Peyer's patch (tissue), 4 donors: Measurements from ENCODE around the gene GPR26. TPM values are rescaled to one million over a fixed set of nuclear protein-coding genes. Genes with fewer than 3 reads are reported as not detected.
"Not testable (repeated sequence)": the region's sequence is repeated elsewhere in the genome, so short reads cannot be mapped to it uniquely, and the experiment has no call there.

Experiments
- DNase-seq, 3 donors: peaks; one replicate each; pipeline ENCODE4 v3.0.0-alpha.2; 2017 to 2019
- H3K27ac ChIP-seq, 4 donors: fragments of 200-600 bp; sonication (generic); one replicate each; pipeline ENCODE4 v1.5.1; 2016 to 2019
- H3K27me3 ChIP-seq, 2 donors: fragments of 200-600 bp; sonication (generic); one replicate each; pipeline ENCODE4 v1.5.1; 2019
- H3K36me3 ChIP-seq, 3 donors: fragments of 200-600 bp; sonication (generic); one replicate each; pipeline ENCODE4 v1.5.1; 2016 to 2019
- H3K4me1 ChIP-seq, 4 donors: fragments of 200-600 bp; sonication (generic); one replicate each; pipeline ENCODE4 v1.5.1; 2016 to 2019
- H3K4me3 ChIP-seq, 4 donors: fragments of 200-600 bp; sonication (generic); 1 replicate in 3 of 4; 2 replicates in 1 of 4; pipeline ENCODE4 v1.5.1; 2016 to 2019; ENCODE audit warnings: mild to moderate bottlenecking in 1 of 4
- H3K9me3 ChIP-seq, 4 donors: fragments of 200-600 bp; sonication (generic); one replicate each; pipeline ENCODE4 v1.5.1; 2016 to 2019; ENCODE audit warnings: mild to moderate bottlenecking in 1 of 4
- POLR2A ChIP-seq, 2 donors: fragments of 450-650 bp; IDR thresholded peaks; one replicate each; pipeline ENCODE4 v1.5.1; 2017; ENCODE audit warnings: antibody characterized with exemption in 2 of 2, mild to moderate bottlenecking in 2 of 2, moderate library complexity in 2 of 2
- total RNA-seq, 4 donors: library from RNA; depleted of rRNA; stranded (reverse); fragments of >200 nt; gene quantifications; one replicate each; pipeline ENCODE4 v1.1.0, GENCODE V29; 2016
- TF ChIP-seq, protein P1 (sequence below), 6 experiments: fragments of 450-650 bp in 4 of 6; fragments of 200-600 bp in 2 of 6; sonication (generic) in 1 of 6; IDR thresholded peaks; one replicate each; pipeline ENCODE4 v1.5.1; 2017 to 2019; ENCODE audit warnings: antibody characterized with exemption in 6 of 6, mild to moderate bottlenecking in 3 of 6, moderate library complexity in 1 of 6

The GPR26 gene
- total RNA-seq, 4 donors from 2014 or later = not detected

DNA sequence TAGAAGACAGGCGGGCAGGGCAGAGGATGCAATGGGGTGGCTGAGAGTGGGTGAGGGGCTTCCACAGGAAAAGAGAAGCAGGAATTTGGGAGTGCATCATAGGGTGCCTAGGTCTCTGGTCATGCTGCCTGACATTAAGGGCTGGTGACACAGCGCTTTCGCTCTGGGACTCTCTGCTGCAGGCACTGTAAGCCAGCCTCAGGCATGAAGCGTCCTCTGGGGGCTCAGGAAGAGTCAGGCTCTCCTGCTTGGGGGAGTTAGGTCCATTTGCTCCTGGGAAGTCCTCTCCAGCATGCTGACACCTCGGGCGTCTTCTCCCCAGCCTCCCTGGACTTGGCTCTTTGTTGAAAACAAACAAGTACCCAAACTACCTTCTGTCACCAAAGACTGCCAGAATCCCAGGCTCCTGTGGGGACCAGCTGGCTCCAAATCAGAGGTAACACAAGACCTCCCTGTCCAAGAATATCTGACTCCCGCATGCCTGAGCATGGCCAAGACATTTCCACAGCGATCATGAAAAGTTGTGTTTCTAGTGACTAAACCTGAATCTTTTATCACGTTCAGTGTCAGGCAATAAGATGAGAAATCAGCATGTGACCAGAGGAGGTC lies 55.4 kb downstream of the GPR26 start:
- no peak for DNase-seq
- TF ChIP-seq, protein P1, sequence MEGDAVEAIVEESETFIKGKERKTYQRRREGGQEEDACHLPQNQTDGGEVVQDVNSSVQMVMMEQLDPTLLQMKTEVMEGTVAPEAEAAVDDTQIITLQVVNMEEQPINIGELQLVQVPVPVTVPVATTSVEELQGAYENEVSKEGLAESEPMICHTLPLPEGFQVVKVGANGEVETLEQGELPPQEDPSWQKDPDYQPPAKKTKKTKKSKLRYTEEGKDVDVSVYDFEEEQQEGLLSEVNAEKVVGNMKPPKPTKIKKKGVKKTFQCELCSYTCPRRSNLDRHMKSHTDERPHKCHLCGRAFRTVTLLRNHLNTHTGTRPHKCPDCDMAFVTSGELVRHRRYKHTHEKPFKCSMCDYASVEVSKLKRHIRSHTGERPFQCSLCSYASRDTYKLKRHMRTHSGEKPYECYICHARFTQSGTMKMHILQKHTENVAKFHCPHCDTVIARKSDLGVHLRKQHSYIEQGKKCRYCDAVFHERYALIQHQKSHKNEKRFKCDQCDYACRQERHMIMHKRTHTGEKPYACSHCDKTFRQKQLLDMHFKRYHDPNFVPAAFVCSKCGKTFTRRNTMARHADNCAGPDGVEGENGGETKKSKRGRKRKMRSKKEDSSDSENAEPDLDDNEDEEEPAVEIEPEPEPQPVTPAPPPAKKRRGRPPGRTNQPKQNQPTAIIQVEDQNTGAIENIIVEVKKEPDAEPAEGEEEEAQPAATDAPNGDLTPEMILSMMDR (IDR thresholded peaks at IDR 0.05) = no peak
- no peak for TF ChIP-seq POLR2A (IDR thresholded peaks at IDR 0.05)
- no peaks in the 10 kb centered on the region for H3K27me3 ChIP-seq
- no peaks in the 10 kb centered on the region for H3K36me3 ChIP-seq
- no peak overlapping the region for H3K27ac ChIP-seq
- no peaks in the 10 kb centered on the region for H3K9me3 ChIP-seq
- no peaks in the 10 kb centered on the region for H3K4me1 ChIP-seq
- H3K4me3 ChIP-seq = no peak overlapping the region

- peak in 1 of 3 donors; percentile 1 for DNase-seq
- TF ChIP-seq, protein P1 (IDR thresholded peaks at IDR 0.05) = no peak
- TF ChIP-seq POLR2A (IDR thresholded peaks at IDR 0.05) = no peak
- H3K4me3 ChIP-seq = no peak overlapping the region
- no peaks in the 10 kb centered on the region for H3K36me3 ChIP-seq
- H3K9me3 ChIP-seq = no peaks in the 10 kb centered on the region
- no peaks in the 10 kb centered on the region for H3K27me3 ChIP-seq
- no peak overlapping the region for H3K27ac ChIP-seq
- no peaks in the 10 kb centered on the region for H3K4me1 ChIP-seq
These were observed 56.2 kb downstream of the GPR26 start for GRCh38 chr10:123722351-123722750.

DNA sequence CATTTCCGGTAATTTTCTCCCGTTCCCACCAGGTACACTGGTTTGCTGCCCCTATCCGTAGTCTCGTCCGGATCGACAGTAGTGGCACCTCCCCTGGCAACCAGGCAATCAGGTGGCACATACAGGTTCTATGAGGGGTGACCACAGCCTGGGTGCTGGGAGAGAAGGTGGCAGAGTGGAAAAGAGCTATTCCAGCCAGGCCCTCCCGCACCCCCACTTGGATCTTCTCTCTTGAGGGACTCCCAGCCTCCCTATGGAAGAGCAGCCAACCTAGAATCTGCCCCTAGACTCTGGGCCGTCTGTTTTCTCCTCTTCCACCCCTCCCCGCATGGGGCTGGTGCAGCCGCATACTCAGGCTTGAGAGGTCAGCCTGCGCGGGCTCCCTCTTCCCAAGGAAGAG lies 58.6 kb downstream of the GPR26 start:
- Histone ChIP-seq H3K4me3 (no peak overlapping the region), H3K36me3 (no peaks in the 10 kb centered on the region), H3K9me3 (no peaks in the 10 kb centered on the region), H3K4me1 (no peaks in the 10 kb centered on the region), H3K27ac (no peak overlapping the region), H3K27me3 (no peaks in the 10 kb centered on the region)
- no peak for TF ChIP-seq POLR2A (IDR thresholded peaks at IDR 0.05)
- TF ChIP-seq, protein P1 (IDR thresholded peaks at IDR 0.05) = no peak
- DNase-seq = peak in 1 of 3 donors; percentile 17

- Histone ChIP-seq H3K27me3 (no peaks in the 10 kb centered on the region), H3K27ac (no peak overlapping the region), H3K36me3 (no peaks in the 10 kb centered on the region), H3K4me3 (no peak overlapping the region), H3K4me1 (no peaks in the 10 kb centered on the region), H3K9me3 (no peaks in the 10 kb centered on the region)
- DNase-seq = peak in 1 of 3 donors; percentile 19
- TF ChIP-seq POLR2A (IDR thresholded peaks at IDR 0.05) = no peak
- TF ChIP-seq, protein P1 (IDR thresholded peaks at IDR 0.05) = no peak
These were observed 60.2 kb downstream of the GPR26 start for GRCh38 chr10:123726381-123726780.

DNA sequence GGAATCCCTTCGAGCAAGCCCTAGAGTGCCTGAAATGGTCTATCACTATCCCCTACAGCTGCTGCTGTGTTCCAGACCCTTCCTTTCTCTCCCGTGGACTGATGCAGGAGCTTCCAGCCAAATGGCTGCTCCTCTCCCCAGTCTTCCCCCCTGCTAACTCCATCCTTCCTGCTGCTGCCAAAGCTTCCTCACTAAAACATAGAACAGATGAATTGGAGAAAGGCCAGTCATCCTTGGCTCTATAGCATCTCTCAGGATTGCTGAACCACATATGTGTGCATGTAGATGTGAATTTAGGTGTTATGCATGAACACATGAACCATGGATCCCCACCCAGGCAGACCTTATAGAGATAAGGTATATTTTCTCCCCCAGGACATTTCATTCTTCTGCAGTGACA lies 60.7 kb downstream of the GPR26 start:
- H3K27ac ChIP-seq = no peak overlapping the region
- H3K27me3 ChIP-seq = no peaks in the 10 kb centered on the region
- DNase-seq = peak in 1 of 3 donors; percentile 1
- TF ChIP-seq POLR2A (IDR thresholded peaks at IDR 0.05) = no peak
- TF ChIP-seq, protein P1 (IDR thresholded peaks at IDR 0.05) = no peak
- no peaks in the 10 kb centered on the region for H3K4me1 ChIP-seq
- no peaks in the 10 kb centered on the region for H3K36me3 ChIP-seq
- no peaks in the 10 kb centered on the region for H3K9me3 ChIP-seq
- no peak overlapping the region for H3K4me3 ChIP-seq

DNA sequence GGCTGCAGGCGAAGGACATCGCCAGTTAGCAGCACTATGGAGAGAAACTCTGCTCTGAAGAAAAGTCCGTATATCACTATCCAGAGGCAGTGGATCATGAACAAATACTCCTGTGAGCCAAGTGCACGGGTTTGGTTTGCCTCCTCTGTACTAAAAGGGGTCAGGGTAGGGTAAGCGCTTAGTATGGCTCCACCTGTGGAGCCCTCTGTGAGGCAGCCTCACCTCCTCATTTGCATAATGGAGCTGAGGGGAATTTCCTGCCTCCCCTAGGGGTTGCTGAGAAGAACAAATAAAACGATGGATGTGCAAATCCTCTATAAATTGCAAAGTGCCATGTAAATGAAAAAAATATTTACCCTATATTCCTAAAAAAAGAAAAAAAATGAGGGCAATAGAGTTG lies 63.4 kb downstream of the GPR26 start:
- peak in 1 of 3 donors; percentile 3 for DNase-seq
- Histone ChIP-seq H3K9me3 (no peaks in the 10 kb centered on the region), H3K27me3 (no peaks in the 10 kb centered on the region), H3K4me3 (no peak overlapping the region), H3K36me3 (no peaks in the 10 kb centered on the region), H3K27ac (no peak overlapping the region), H3K4me1 (no peaks in the 10 kb centered on the region)
- TF ChIP-seq POLR2A (IDR thresholded peaks at IDR 0.05) = no peak

- not testable (repeated sequence) for H3K36me3 ChIP-seq, H3K27me3 ChIP-seq, H3K27ac ChIP-seq, H3K4me3 ChIP-seq, H3K4me1 ChIP-seq, H3K9me3 ChIP-seq
- peak in 1 of 3 donors; percentile 4 for DNase-seq
These were observed 70.8 kb downstream of the GPR26 start for GRCh38 chr10:123736917-123737316.
